MM.1S (cell line): Measurements from ENCODE around the gene ZDHHC11.
"Not testable (repeated sequence)": the region's sequence is repeated elsewhere in the genome, so short reads cannot be mapped to it uniquely, and the experiment has no call there.

Source experiments
- DNase-seq: peaks from one replicate; pipeline ENCODE4 v3.0.0-alpha.2; 2015
- H2AFZ ChIP-seq: fragments of 300-600 bp; sonication (generic); 2 replicates; pipeline ENCODE4 v1.6.0; 2016; ENCODE audit warnings: antibody characterized with exemption, low read length
- H3F3A ChIP-seq: fragments of 300-600 bp; sonication (generic); 2 replicates; pipeline ENCODE4 v1.6.1; 2016; ENCODE audit warnings: mild to moderate bottlenecking, antibody characterized with exemption, low read length, moderate library complexity, mixed read lengths; ENCODE audit not compliant: insufficient read depth
- H3K27ac ChIP-seq: fragments of 300-600 bp; sonication (generic); 2 replicates; pipeline ENCODE4 v1.5.1; 2016; ENCODE audit warnings: mild to moderate bottlenecking, low read length
- H3K27me3 ChIP-seq: fragments of 300-600 bp; sonication (generic); replicated peaks from 2 replicates; pipeline ENCODE4 v1.6.0; 2016; ENCODE audit warnings: low read length; ENCODE audit not compliant: insufficient read depth
- H3K36me3 ChIP-seq: fragments of 300-600 bp; sonication (generic); replicated peaks from 2 replicates; pipeline ENCODE4 v1.6.1; 2016; ENCODE audit warnings: mild to moderate bottlenecking, low read length, mixed read lengths; ENCODE audit not compliant: insufficient read depth
- H3K4me1 ChIP-seq: fragments of 300-600 bp; sonication (generic); 2 replicates; pipeline ENCODE4 v1.6.1; 2016; ENCODE audit warnings: low read length, mixed read lengths
- H3K4me2 ChIP-seq: fragments of 300-600 bp; sonication (generic); 2 replicates; pipeline ENCODE4 v1.6.0; 2016; ENCODE audit warnings: low read depth, low read length
- H3K4me3 ChIP-seq: fragments of 300-600 bp; sonication (generic); 2 replicates; pipeline ENCODE4 v1.5.1; 2016; ENCODE audit warnings: low read length, mixed read lengths
- H3K79me2 ChIP-seq: fragments of 300-600 bp; sonication (generic); 2 replicates; pipeline ENCODE4 v1.6.1; 2016; ENCODE audit warnings: mixed run types, low read length, mixed read lengths
- H3K9ac ChIP-seq: fragments of 300-600 bp; sonication (generic); 2 replicates; pipeline ENCODE4 v1.6.1; 2016; ENCODE audit warnings: low read length, mixed read lengths
- H3K9me2 ChIP-seq: fragments of 300-600 bp; sonication (generic); replicated peaks from 2 replicates; pipeline ENCODE4 v1.6.1; 2016; ENCODE audit warnings: mild to moderate bottlenecking, low read length, mixed read lengths; ENCODE audit not compliant: insufficient read depth
- H3K9me3 ChIP-seq: fragments of 300-600 bp; sonication (generic); replicated peaks from 2 replicates; pipeline ENCODE4 v1.6.1; 2016; ENCODE audit warnings: mild to moderate bottlenecking, low read length, mixed read lengths; ENCODE audit not compliant: insufficient read depth
- H4K20me1 ChIP-seq: fragments of 300-600 bp; sonication (generic); 2 replicates; pipeline ENCODE4 v1.6.1; 2016; ENCODE audit warnings: mild to moderate bottlenecking, low read length, moderate library complexity, mixed read lengths; ENCODE audit not compliant: insufficient read depth
- CTCF ChIP-seq: fragments of 300-600 bp; sonication (generic); IDR thresholded peaks from 2 replicates; pipeline ENCODE4 v1.5.1; 2016; ENCODE audit warnings: antibody characterized with exemption, low read length, mixed read lengths
- EZH2 ChIP-seq: fragments of 300-600 bp; sonication (generic); optimal IDR thresholded peaks from 2 replicates; pipeline ENCODE3; 2017; ENCODE audit warnings: low read depth, mild to moderate bottlenecking, antibody characterized with exemption, low read length, mixed read lengths
- EZH2phosphoT487 ChIP-seq: fragments of 300-600 bp; sonication (generic); IDR thresholded peaks from 2 replicates; pipeline ENCODE4 v1.6.1; 2018; ENCODE audit warnings: antibody characterized with exemption, low read length

ZDHHC11 gene

GRCh38 chr5:763998-764781 is 86.6 kb downstream of the ZDHHC11 start:
- Histone ChIP-seq H4K20me1 (no peaks in the 10 kb centered on the region), H3K27ac (no peak overlapping the region), H3K4me1 (peaks cover 17% of the 10 kb centered on the region), H2AFZ (no peak overlapping the region), H3K9me2 (no peaks in the 10 kb centered on the region), H3K9me3 (no peaks in the 10 kb centered on the region), H3K4me2 (no peak overlapping the region), H3K79me2 (no peaks in the 10 kb centered on the region), H3K4me3 (no peak overlapping the region), H3K36me3 (no peaks in the 10 kb centered on the region), H3K27me3 (no peaks in the 10 kb centered on the region), H3F3A (peaks cover 9% of the 10 kb centered on the region; the same call in 1 of the 2 replicates), H3K9ac (no peak overlapping the region)
- TF ChIP-seq EZH2phosphoT487 = no peak
- TF ChIP-seq CTCF = no peak
- TF ChIP-seq EZH2 = no peak
- no peak for DNase-seq

DNA sequence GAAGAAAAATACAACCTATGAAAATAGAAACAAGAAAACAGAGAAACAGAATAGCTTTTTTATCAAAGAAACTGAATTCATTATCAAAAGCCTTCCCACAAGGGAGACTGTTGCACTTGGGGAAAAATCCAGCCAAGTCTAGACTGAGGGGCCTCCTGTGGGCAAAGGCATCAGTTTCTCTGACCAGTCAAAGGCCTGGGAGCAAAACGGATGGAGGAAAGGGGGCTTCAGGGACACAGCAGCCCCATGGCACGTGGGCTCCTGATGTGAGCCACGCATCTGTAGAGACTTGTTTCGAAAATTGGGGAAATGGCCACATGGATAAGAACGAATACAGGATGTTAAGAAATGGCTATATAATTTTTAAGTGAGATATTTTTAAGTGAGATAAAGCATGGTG is 87.4 kb downstream of the ZDHHC11 start:
- Histone ChIP-seq H3K4me3 (no peak overlapping the region), H3K4me1 (peaks cover 17% of the 10 kb centered on the region), H3K27me3 (no peaks in the 10 kb centered on the region), H3K9me2 (no peaks in the 10 kb centered on the region), H3F3A (peaks cover 9% of the 10 kb centered on the region; the same call in 1 of the 2 replicates), H2AFZ (no peak overlapping the region), H3K9me3 (no peaks in the 10 kb centered on the region), H3K9ac (no peak overlapping the region), H3K4me2 (no peak overlapping the region), H4K20me1 (no peaks in the 10 kb centered on the region), H3K79me2 (no peaks in the 10 kb centered on the region), H3K27ac (no peak overlapping the region), H3K36me3 (no peaks in the 10 kb centered on the region)
- DNase-seq = no peak
- no peak for TF ChIP-seq EZH2phosphoT487
- TF ChIP-seq CTCF = no peak
- no peak for TF ChIP-seq EZH2

DNA sequence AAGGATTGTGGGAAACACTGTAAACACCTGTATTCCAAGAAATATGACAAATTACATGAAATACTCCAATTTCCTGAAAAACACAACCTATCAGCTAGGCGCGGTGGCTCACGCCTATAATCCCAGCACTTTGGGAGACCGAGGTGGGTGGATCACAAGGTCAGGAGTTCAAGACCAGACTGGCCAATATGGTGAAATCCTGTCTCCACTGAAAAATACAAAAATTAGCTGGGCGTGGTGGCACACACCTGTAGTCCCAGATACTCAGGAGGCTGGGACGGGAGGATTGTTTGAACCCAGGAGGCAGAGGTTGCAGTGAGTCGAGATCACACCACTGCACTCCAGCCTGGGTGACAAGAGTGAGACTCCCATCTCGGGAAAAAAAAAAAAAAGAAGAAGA is 87.8 kb downstream of the ZDHHC11 start:
- not testable (repeated sequence) for H3K36me3 ChIP-seq, H3K9me2 ChIP-seq, H3K9ac ChIP-seq, H3F3A ChIP-seq, H3K27ac ChIP-seq, DNase-seq, H2AFZ ChIP-seq, H3K27me3 ChIP-seq, H3K9me3 ChIP-seq, H4K20me1 ChIP-seq, H3K79me2 ChIP-seq, H3K4me2 ChIP-seq, H3K4me3 ChIP-seq
- peaks cover 17% of the 10 kb centered on the region for H3K4me1 ChIP-seq
